HepG2 (cell line): ENCODE measurements around the gene NPC1. TPM values are rescaled to one million over a fixed set of nuclear protein-coding genes. Genes with fewer than 3 reads are reported as not detected.

Experiments used
- ADNP ChIP-seq: sonication (generic); formaldehyde crosslinking; IDR thresholded peaks from 2 replicates; pipeline ENCODE4 v1.4.0; 2020; ENCODE audit warnings: missing genetic modification reagents
- AGO2 ChIP-seq: fragments of 200-400 bp; formaldehyde crosslinking; optimal IDR thresholded peaks from 2 replicates; pipeline ENCODE3; 2017; ENCODE audit warnings: mild to moderate bottlenecking, low read depth, low read length, moderate library complexity
- ASH2L ChIP-seq: fragments of 300-600, 200-600 bp; sonication (generic); IDR thresholded peaks from 2 replicates; pipeline ENCODE4 v1.7.0; 2017; ENCODE audit warnings: low read depth, mild to moderate bottlenecking, moderate library complexity, mixed read lengths, low read length; ENCODE audit not compliant: insufficient read length
- BORCS8-MEF2B ChIP-seq: sonication (generic); formaldehyde crosslinking; IDR thresholded peaks from 2 replicates; pipeline ENCODE4 v1.8.0; 2022; ENCODE audit warnings: mild to moderate bottlenecking, missing genetic modification reagents
- CBFB ChIP-seq: sonication (generic); formaldehyde crosslinking; IDR thresholded peaks from 2 replicates; pipeline ENCODE4 v1.4.0; 2020; ENCODE audit warnings: missing genetic modification reagents
- FLYWCH1 ChIP-seq: sonication (generic); formaldehyde crosslinking; IDR thresholded peaks from 2 replicates; pipeline ENCODE4 v1.8.1; 2023; ENCODE audit warnings: mild to moderate bottlenecking, missing genetic modification reagents
- KAT7 ChIP-seq: IDR thresholded peaks from 2 replicates; pipeline ENCODE4 v1.6.1; 2018; ENCODE audit warnings: borderline replicate concordance, missing compliant biosample characterization
- MAF1 ChIP-seq: sonication (generic); formaldehyde crosslinking; IDR thresholded peaks from 2 replicates; pipeline ENCODE4 v1.5.0; 2020; ENCODE audit warnings: missing genetic modification reagents, borderline replicate concordance
- MYNN ChIP-seq: sonication (generic); formaldehyde crosslinking; IDR thresholded peaks from 2 replicates; pipeline ENCODE4 v1.4.0; 2020; ENCODE audit warnings: mild to moderate bottlenecking, low read depth, missing genetic modification reagents
- NCOA5 ChIP-seq: sonication (generic); formaldehyde crosslinking; IDR thresholded peaks from 2 replicates; pipeline ENCODE4 v1.4.0; 2020; ENCODE audit warnings: missing genetic modification reagents
- NKX3-1 ChIP-seq: sonication (generic); formaldehyde crosslinking; IDR thresholded peaks from 2 replicates; pipeline ENCODE4 v1.5.0; 2020; ENCODE audit warnings: missing genetic modification reagents
- NPAS2 ChIP-seq: sonication (generic); formaldehyde crosslinking; IDR thresholded peaks from 2 replicates; pipeline ENCODE4 v1.8.0; 2022; ENCODE audit warnings: mild to moderate bottlenecking, missing genetic modification reagents, borderline replicate concordance
- PHF5A ChIP-seq: IDR thresholded peaks from one replicate; pipeline ENCODE4 v1.6.1; 2018; ENCODE audit warnings: low read depth, missing genetic modification reagents; ENCODE audit not compliant: unreplicated experiment
- RXRB ChIP-seq: IDR thresholded peaks from 2 replicates; pipeline ENCODE4 v1.6.1; 2016; ENCODE audit warnings: borderline replicate concordance, missing genetic modification reagents, missing compliant biosample characterization
- SAFB2 ChIP-seq: sonication (generic); formaldehyde crosslinking; IDR thresholded peaks from 2 replicates; pipeline ENCODE4 v1.5.1; 2020; ENCODE audit warnings: missing genetic modification reagents, low read depth, mild to moderate bottlenecking, borderline replicate concordance
- SMAD9 ChIP-seq: sonication (generic); formaldehyde crosslinking; IDR thresholded peaks from 2 replicates; pipeline ENCODE4 v1.5.1; 2020; ENCODE audit warnings: mild to moderate bottlenecking, missing genetic modification reagents
- SUZ12 ChIP-seq: fragments of 150-350 bp; IDR thresholded peaks from 2 replicates; pipeline ENCODE4 v1.6.1; 2014; ENCODE audit warnings: low read depth, low read length
- ZMYM2 ChIP-seq: sonication (generic); formaldehyde crosslinking; IDR thresholded peaks from 2 replicates; pipeline ENCODE4 v1.8.0; 2022; ENCODE audit warnings: mild to moderate bottlenecking, missing genetic modification reagents
- ZNF24 ChIP-seq: fragments of 450-650 bp; IDR thresholded peaks from 2 replicates; pipeline ENCODE4 v1.6.1; 2017; ENCODE audit warnings: antibody characterized with exemption, mild to moderate bottlenecking
- ZNF333 ChIP-seq: sonication (generic); formaldehyde crosslinking; IDR thresholded peaks from 2 replicates; pipeline ENCODE4 v1.4.0; 2020; ENCODE audit warnings: mild to moderate bottlenecking, missing genetic modification reagents, borderline replicate concordance
- ZNF34 ChIP-seq: sonication (generic); formaldehyde crosslinking; IDR thresholded peaks from 2 replicates; pipeline ENCODE4 v1.4.0; 2020; ENCODE audit warnings: mild to moderate bottlenecking, missing genetic modification reagents, borderline replicate concordance
- ZNF557 ChIP-seq: sonication (generic); formaldehyde crosslinking; IDR thresholded peaks from 2 replicates; pipeline ENCODE4 v1.4.0; 2020; ENCODE audit warnings: missing genetic modification reagents
- ZNF570 ChIP-seq: sonication (generic); formaldehyde crosslinking; IDR thresholded peaks from 2 replicates; pipeline ENCODE4 v1.4.0; 2020; ENCODE audit warnings: mild to moderate bottlenecking, missing genetic modification reagents, borderline replicate concordance
- ZNF598 ChIP-seq: sonication (generic); formaldehyde crosslinking; IDR thresholded peaks from 2 replicates; pipeline ENCODE4 v1.5.1; 2020; ENCODE audit warnings: mild to moderate bottlenecking, missing genetic modification reagents, borderline replicate concordance
- ZNF678 ChIP-seq: sonication (generic); formaldehyde crosslinking; IDR thresholded peaks from 2 replicates; pipeline ENCODE4 v1.4.0; 2020; ENCODE audit warnings: mild to moderate bottlenecking, missing genetic modification reagents
- ZNF841 ChIP-seq: sonication (generic); formaldehyde crosslinking; IDR thresholded peaks from 2 replicates; pipeline ENCODE4 v1.8.1; 2023; ENCODE audit warnings: missing genetic modification reagents, borderline replicate concordance
- polyA plus RNA-seq, 8 experiments: library from polyadenylated mRNA; depleted of rRNA in 3 of 8; stranded (reverse) in 7 of 8; unstranded in 1 of 8; fragments of >200 nt; fragmentation: Illumina TruSeq in 4 of 8; extraction: Trizol in 4 of 8; gene quantifications; 2 replicates each; pipeline versions ENCODE4 v1.2.1 to v1.2.3, GENCODE V29; 2011 to 2016; ENCODE audit warnings: low read depth in 4 of 8, missing spikeins in 1 of 8, mixed read lengths in 1 of 8; ENCODE audit not compliant: insufficient read depth in 1 of 8
- total RNA-seq, 5 experiments: library from RNA; depleted of rRNA; stranded (reverse); fragments of >200 nt; fragmentation: Illumina TruSeq; extraction: Trizol; gene quantifications; 2 replicates each; pipeline ENCODE4 v1.2.3, GENCODE V29; 2016; ENCODE audit warnings: low read depth in 1 of 5
- TF ChIP-seq, protein P1 (sequence below): sonication (generic); formaldehyde crosslinking; IDR thresholded peaks from 2 replicates; pipeline ENCODE4 v1.4.0; 2020; ENCODE audit warnings: missing genetic modification reagents
- TF ChIP-seq, protein P2 (sequence below): sonication (generic); formaldehyde crosslinking; IDR thresholded peaks from 2 replicates; pipeline ENCODE4 v1.5.0; 2020; ENCODE audit warnings: missing genetic modification reagents, mild to moderate bottlenecking, borderline replicate concordance

The NPC1 gene
- total and polyA plus RNA-seq, 2 of the 13 experiments (the other 11 are each of a cell fraction or from before 2014, with no cell fraction given) = 46.5 to 114 TPM

DNA sequence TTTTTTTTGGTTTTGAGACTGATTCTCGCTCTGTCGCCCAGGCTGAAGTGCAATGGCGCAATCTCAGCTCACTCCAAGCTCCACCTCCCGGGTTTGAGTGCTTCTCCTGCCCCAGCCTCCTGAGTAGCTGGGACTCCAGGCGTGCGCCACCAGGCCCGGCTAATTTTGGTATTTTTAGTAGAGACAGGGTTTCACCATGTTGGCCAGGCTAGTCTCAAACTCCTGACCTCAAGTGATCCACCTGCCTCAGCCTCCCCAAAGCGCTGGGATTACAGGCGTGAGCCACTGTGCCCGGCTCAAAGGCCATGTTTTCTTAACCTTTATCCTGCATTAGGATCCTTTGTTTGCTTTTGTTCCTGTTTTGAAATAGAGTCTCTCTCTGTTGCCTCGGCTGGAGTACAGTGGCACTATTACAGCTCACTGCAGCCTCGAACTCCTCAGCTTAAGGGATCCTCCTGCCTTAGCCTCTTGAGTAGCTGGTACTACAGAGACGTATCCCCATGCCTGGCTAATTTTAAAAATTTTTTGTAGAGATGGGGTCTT is 41.0 kb downstream of the NPC1 start (continued):
- TF ChIP-seq SMAD9 (CRISPR knock-in tag) (no peak), MAF1 (no peak), ZNF333 (no peak), ZNF598 (no peak), PHF5A (CRISPR knock-in tag) (no peak), ZMYM2 (CRISPR knock-in tag) (peak; percentile 98), RXRB (peak; percentile 99), FLYWCH1 (CRISPR knock-in tag) (no peak), ZNF570 (no peak), AGO2 (no peak), ZNF841 (no peak), ZNF24 (no peak), SUZ12 (no peak), ASH2L (peak; percentile 61), ZNF557 (CRISPR knock-in tag) (no peak), NCOA5 (no peak), SAFB2 (CRISPR knock-in tag) (no peak), KAT7 (CRISPR knock-in tag) (peak; percentile 53; the same call in 1 of the 2 replicates), BORCS8-MEF2B (CRISPR knock-in tag) (no peak), MYNN (no peak), ADNP (CRISPR knock-in tag) (0 out of 2 replicates have a peak, but pooled peaks have one; percentile 33), ZNF678 (CRISPR knock-in tag) (no peak), ZNF34 (CRISPR knock-in tag) (no peak), CBFB (CRISPR knock-in tag) (no peak), NKX3-1 (CRISPR knock-in tag) (no peak), NPAS2 (no peak)
- TF ChIP-seq, protein P1, sequence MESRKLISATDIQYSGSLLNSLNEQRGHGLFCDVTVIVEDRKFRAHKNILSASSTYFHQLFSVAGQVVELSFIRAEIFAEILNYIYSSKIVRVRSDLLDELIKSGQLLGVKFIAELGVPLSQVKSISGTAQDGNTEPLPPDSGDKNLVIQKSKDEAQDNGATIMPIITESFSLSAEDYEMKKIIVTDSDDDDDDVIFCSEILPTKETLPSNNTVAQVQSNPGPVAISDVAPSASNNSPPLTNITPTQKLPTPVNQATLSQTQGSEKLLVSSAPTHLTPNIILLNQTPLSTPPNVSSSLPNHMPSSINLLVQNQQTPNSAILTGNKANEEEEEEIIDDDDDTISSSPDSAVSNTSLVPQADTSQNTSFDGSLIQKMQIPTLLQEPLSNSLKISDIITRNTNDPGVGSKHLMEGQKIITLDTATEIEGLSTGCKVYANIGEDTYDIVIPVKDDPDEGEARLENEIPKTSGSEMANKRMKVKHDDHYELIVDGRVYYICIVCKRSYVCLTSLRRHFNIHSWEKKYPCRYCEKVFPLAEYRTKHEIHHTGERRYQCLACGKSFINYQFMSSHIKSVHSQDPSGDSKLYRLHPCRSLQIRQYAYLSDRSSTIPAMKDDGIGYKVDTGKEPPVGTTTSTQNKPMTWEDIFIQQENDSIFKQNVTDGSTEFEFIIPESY = peak; percentile 87
- TF ChIP-seq, protein P2, sequence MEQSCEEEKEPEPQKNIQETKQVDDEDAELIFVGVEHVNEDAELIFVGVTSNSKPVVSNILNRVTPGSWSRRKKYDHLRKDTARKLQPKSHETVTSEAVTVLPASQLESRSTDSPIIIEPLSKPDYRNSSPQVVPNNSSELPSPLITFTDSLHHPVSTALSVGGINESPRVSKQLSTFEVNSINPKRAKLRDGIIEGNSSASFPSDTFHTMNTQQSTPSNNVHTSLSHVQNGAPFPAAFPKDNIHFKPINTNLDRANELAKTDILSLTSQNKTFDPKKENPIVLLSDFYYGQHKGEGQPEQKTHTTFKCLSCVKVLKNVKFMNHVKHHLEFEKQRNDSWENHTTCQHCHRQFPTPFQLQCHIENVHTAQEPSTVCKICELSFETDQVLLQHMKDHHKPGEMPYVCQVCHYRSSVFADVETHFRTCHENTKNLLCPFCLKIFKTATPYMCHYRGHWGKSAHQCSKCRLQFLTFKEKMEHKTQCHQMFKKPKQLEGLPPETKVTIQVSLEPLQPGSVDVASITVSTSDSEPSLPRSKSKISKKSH (CRISPR knock-in tag) = no peak
